ENCODE results near the gene KRTAP9-1.

The KRTAP9-1 gene

DNA sequence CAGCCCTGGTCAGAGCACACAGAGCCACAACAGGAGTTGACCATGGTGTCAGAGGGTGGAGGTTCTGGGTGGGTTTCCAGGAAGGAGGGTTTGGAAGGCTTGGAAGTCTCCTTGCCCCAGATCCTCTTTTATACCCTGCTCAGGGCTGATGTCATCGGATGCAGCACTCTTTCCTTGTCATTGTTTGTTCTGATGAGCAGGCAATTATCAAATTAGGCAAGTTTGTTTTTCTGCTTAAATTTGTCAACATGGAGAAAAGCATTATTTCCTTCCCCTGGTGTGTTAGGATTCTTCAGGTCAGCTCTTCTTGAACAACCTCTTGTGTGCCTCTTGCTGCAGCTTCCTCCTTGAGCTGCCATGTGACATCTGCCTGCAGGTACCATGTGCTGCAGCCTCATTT, 29.0 kb upstream of the KRTAP9-1 start, which contains the start of gene KRTAP4-4:
TSS of gene KRTAP4-4 (minus strand) at position 101 of the 400 bp plus-strand sequence. CDS start at position 44, 57 bp downstream.
- H3K9me3 ChIP-seq (ENCODE audit: severe bottlenecking) = no peaks in the 10 kb centered on the region
- H3K27ac ChIP-seq = no peak within 1 kb of the TSS
- H3K4me3 ChIP-seq (ENCODE audit: low read depth, low read length) = no peak within 1 kb of the TSS
- H3K36me3 ChIP-seq = no peaks in the 10 kb centered on the region
- TF ChIP-seq, protein P1, sequence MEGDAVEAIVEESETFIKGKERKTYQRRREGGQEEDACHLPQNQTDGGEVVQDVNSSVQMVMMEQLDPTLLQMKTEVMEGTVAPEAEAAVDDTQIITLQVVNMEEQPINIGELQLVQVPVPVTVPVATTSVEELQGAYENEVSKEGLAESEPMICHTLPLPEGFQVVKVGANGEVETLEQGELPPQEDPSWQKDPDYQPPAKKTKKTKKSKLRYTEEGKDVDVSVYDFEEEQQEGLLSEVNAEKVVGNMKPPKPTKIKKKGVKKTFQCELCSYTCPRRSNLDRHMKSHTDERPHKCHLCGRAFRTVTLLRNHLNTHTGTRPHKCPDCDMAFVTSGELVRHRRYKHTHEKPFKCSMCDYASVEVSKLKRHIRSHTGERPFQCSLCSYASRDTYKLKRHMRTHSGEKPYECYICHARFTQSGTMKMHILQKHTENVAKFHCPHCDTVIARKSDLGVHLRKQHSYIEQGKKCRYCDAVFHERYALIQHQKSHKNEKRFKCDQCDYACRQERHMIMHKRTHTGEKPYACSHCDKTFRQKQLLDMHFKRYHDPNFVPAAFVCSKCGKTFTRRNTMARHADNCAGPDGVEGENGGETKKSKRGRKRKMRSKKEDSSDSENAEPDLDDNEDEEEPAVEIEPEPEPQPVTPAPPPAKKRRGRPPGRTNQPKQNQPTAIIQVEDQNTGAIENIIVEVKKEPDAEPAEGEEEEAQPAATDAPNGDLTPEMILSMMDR (IDR thresholded peaks at IDR 0.05; ENCODE audit: low read depth, low read length) = no peak
- DNase-seq = no peak
- H3K27me3 ChIP-seq (ENCODE audit: insufficient read depth, low read depth, severe bottlenecking) = peaks cover 73% of the 10 kb centered on the region

DNA sequence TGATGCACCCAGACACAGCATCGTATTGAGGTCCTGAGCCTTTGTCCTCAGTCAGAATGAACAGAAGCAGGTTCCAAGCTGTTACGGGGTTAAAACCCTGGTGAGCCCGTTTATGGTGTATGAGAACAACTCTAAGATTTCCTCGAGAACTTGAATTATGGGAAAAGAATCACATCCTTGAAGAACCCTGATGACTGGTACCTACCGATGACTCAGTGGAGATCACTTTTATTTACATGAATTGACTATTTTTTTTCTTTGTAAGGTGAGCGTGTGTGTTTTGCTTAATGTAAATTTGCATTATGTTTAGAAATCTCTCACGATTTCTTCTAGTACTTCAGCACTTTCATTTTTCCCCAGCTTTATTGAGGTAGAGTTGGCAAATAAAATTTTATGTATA, 25.9 kb upstream of the KRTAP9-1 start:
- no peak overlapping the region for H3K27ac ChIP-seq
- H3K36me3 ChIP-seq = no peaks in the 10 kb centered on the region
- H3K27me3 ChIP-seq (ENCODE audit: insufficient read depth, low read depth, severe bottlenecking) = peaks cover 67% of the 10 kb centered on the region
- no peak overlapping the region for H3K4me3 ChIP-seq (ENCODE audit: low read depth, low read length)
- no peak for DNase-seq
- TF ChIP-seq, protein P1 (IDR thresholded peaks at IDR 0.05; ENCODE audit: low read depth, low read length) = no peak
- no peaks in the 10 kb centered on the region for H3K9me3 ChIP-seq (ENCODE audit: severe bottlenecking)

DNA sequence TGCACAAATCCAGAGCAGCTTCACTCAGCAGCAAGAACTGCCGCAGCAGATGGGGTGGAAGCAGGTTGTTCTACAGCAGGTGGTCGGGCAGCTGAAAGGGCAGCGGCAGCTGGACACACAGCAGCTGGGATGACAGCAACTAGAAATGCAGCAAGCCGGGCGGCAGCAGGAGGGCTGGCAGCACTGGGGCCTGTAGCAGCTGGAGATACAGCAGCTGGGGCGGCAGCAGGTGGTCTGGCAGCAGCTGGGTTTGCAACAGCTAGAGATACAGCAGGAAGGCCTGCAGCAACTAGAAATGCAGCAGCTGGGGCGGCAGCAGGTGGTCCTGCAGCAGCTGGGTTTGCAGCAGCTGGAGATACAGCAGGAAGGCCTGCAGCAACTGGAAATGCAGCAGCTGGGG, 22.1 kb upstream of the KRTAP9-1 start:
- Histone ChIP-seq H3K4me3 (ENCODE audit: low read depth, low read length) (no peak overlapping the region), H3K27me3 (ENCODE audit: insufficient read depth, low read depth, severe bottlenecking) (peaks cover 76% of the 10 kb centered on the region), H3K9me3 (ENCODE audit: severe bottlenecking) (no peaks in the 10 kb centered on the region), H3K36me3 (no peaks in the 10 kb centered on the region), H3K27ac (no peak overlapping the region)
- TF ChIP-seq, protein P1 (IDR thresholded peaks at IDR 0.05; ENCODE audit: low read depth, low read length) = no peak
- DNase-seq = no peak

DNA sequence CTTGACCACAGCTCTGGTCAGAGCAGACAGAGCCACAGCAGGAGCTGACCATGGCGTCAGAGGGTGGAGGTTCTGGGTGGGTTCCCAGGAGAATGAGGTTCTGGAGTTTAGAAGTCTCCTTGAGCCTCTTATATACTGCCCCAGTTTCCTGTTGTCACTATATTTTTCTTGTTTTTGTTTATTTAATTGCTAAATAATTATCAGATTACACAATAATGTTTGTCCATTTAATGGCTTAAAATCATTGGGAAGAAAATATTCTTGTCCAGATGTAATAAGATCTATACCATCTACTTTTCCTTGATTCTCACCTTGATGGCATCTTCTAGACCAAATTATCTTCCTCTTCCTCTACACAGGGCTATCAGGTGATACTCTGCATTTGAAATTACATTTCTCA, 21.6 kb upstream of the KRTAP9-1 start, which contains the start of gene KRTAP4-3:
TSS of gene KRTAP4-3 (minus strand) at position 101 of the 400 bp plus-strand sequence. CDS start at position 52, 49 bp downstream.
- Histone ChIP-seq H3K27me3 (ENCODE audit: insufficient read depth, low read depth, severe bottlenecking) (peaks cover 75% of the 10 kb centered on the region), H3K9me3 (ENCODE audit: severe bottlenecking) (no peaks in the 10 kb centered on the region), H3K4me3 (ENCODE audit: low read depth, low read length) (no peak within 1 kb of the TSS), H3K27ac (no peak within 1 kb of the TSS), H3K36me3 (no peaks in the 10 kb centered on the region)
- DNase-seq = no peak
- TF ChIP-seq, protein P1 (IDR thresholded peaks at IDR 0.05; ENCODE audit: low read depth, low read length) = no peak

DNA sequence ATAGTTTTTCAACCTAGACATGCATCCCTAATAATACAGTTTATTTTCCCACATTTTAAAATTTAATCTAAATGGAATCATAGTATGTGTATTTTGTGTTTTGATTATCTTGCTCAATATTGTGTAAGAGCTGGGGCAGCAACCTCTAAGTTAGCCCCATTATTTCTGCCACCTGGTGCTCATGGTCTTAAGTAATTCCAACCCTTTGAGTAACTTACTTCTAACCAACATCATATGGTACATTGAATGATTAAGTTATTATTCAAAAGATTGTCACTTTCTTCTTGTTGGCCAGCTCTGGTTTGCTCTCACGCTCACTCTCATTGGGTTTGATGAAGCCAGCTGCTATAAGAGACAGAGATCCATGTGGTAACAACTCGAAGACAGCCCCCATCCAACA, 17.8 kb upstream of the KRTAP9-1 start:
- peaks cover 2% of the 10 kb centered on the region for H3K9me3 ChIP-seq (ENCODE audit: severe bottlenecking)
- no peak overlapping the region for H3K4me3 ChIP-seq (ENCODE audit: low read depth, low read length)
- DNase-seq = no peak
- no peak overlapping the region for H3K27ac ChIP-seq
- H3K36me3 ChIP-seq = no peaks in the 10 kb centered on the region
- TF ChIP-seq, protein P1 (IDR thresholded peaks at IDR 0.05; ENCODE audit: low read depth, low read length) = no peak
- H3K27me3 ChIP-seq (ENCODE audit: insufficient read depth, low read depth, severe bottlenecking) = peaks cover 93% of the 10 kb centered on the region

DNA sequence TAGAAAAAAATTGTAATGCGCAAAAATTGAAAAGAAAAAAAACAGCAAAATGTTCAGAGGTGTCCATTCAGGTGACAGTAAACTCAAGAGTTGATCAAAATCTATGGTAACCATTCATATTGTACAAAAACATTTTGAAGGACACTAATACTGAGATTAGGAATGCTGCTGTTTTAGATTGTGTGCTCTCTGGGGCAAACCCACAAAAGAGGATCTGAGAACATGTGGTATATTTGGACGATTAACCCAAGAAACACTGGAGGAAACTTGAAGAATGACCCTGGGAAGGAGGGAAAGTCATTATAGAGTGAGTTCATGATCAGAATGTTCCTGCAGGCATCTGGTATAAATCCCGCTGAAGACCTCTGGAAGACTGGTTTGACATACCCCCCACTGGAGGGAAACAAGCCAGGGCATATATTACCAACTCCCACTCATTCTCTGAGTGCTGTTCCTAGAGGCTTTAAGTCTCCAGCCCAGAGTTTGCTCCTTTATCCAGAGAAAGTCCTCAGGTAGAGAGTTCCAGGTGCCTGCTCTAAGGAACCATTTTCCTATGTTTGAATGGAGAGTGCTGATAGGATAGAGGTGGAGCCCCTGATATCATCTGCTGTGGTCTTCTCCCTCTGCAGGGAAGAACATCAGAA, 12.8 kb upstream of the KRTAP9-1 start:
- TF ChIP-seq, protein P1 (IDR thresholded peaks at IDR 0.05; ENCODE audit: low read depth, low read length) = no peak
- H3K36me3 ChIP-seq = no peaks in the 10 kb centered on the region
- no peak overlapping the region for H3K27ac ChIP-seq
- no peak for DNase-seq
- peaks cover 91% of the 10 kb centered on the region for H3K27me3 ChIP-seq (ENCODE audit: insufficient read depth, low read depth, severe bottlenecking)
- H3K9me3 ChIP-seq (ENCODE audit: severe bottlenecking) = peaks cover 2% of the 10 kb centered on the region
- no peak overlapping the region for H3K4me3 ChIP-seq (ENCODE audit: low read depth, low read length)
